ENCODE measurements around the gene IDI2.
A peak's percentile ranks its signal among the peaks of the same experiment; 100 is the strongest.

The IDI2 gene

GRCh38 chr10:992871-993270 is 32.8 kb downstream of the IDI2 start:
- Histone ChIP-seq H3K36me3 (ENCODE audit: control insufficient read depth in 1 of 2, insufficient read depth in 2 of 2, low read length in 2 of 2) (peaks cover 37 to 44% of the 10 kb centered on the region in 2 experiments), H3K9ac (ENCODE audit: low read length) (no peak overlapping the region), H3K27me3 (ENCODE audit: insufficient read depth, low read length) (no peaks in the 10 kb centered on the region), H2BK12ac (ENCODE audit: low read length) (no peak overlapping the region), H4K12ac (ENCODE audit: low read depth, low read length) (no peak overlapping the region), H4K8ac (ENCODE audit: low read depth, low read length) (no peak overlapping the region), H2AK5ac (ENCODE audit: low read length) (no peak overlapping the region), H3K4me1 (ENCODE audit: control insufficient read depth in 1 of 2, insufficient read depth in 2 of 2, low read length in 2 of 2) (peaks cover 6 to 7% of the 10 kb centered on the region in 2 experiments), H3K18ac (ENCODE audit: low read length) (no peak overlapping the region), H3K4me3 (ENCODE audit: low read depth, low read length) (no peak overlapping the region), H3K23ac (ENCODE audit: low read length) (no peak overlapping the region), H2AFZ (ENCODE audit: insufficient read depth, low read length, poor library complexity) (no peak overlapping the region), H3K14ac (ENCODE audit: low read length) (no peak overlapping the region), H4K91ac (ENCODE audit: low read depth, low read length) (no peak overlapping the region), H3K79me1 (ENCODE audit: low read length) (peaks cover 7% of the 10 kb centered on the region), H2BK120ac (ENCODE audit: insufficient read depth, low read length, poor library complexity) (no peak overlapping the region), H3K4ac (ENCODE audit: low read depth, low read length) (peak overlapping the region; percentile 14), H3K9me3 (ENCODE audit: insufficient read depth, low read depth, low read length) (no peaks in the 10 kb centered on the region), H3K27ac (ENCODE audit: low read depth, low read length) (no peak overlapping the region), H3K4me2 (ENCODE audit: low read length) (no peak overlapping the region), H2BK5ac (ENCODE audit: low read depth, low read length, poor library complexity) (no peak overlapping the region), H3K79me2 (ENCODE audit: control insufficient read depth, insufficient read depth, low read length, poor library complexity) (peaks cover 17% of the 10 kb centered on the region)
- DNase-seq = no peak

DNA sequence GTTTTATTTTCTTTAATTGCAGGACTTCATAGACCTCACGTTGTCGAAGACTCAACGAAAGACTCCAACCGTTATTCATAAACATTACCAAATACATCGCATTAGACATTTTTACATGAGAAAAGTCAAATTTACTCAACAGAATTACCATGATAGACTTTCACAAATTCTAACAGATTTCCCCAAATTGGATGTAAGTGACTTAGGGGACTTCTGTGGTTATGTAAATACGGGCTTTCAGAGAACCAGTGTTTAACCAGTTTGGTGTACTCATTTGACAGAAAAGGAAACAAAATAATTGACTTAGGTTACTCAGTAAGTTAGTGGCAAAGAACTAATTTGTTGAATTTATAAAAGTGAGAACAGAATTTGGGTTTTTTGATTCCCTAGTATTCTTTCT is 33.2 kb downstream of the IDI2 start:
- no peak overlapping the region for H3K18ac ChIP-seq (ENCODE audit: low read length)
- no peak overlapping the region for H3K23ac ChIP-seq (ENCODE audit: low read length)
- no peaks in the 10 kb centered on the region for H3K27me3 ChIP-seq (ENCODE audit: insufficient read depth, low read length)
- H3K9me3 ChIP-seq (ENCODE audit: insufficient read depth, low read depth, low read length) = no peaks in the 10 kb centered on the region
- DNase-seq = no peak
- no peak overlapping the region for H2AFZ ChIP-seq (ENCODE audit: insufficient read depth, low read length, poor library complexity)
- no peak overlapping the region for H3K27ac ChIP-seq (ENCODE audit: low read depth, low read length)
- peaks cover 20% of the 10 kb centered on the region for H3K79me2 ChIP-seq (ENCODE audit: control insufficient read depth, insufficient read depth, low read length, poor library complexity)
- no peak overlapping the region for H3K4ac ChIP-seq (ENCODE audit: low read depth, low read length)
- no peak overlapping the region for H4K91ac ChIP-seq (ENCODE audit: low read depth, low read length)
- H3K9ac ChIP-seq (ENCODE audit: low read length) = no peak overlapping the region
- no peak overlapping the region for H3K14ac ChIP-seq (ENCODE audit: low read length)
- H2BK120ac ChIP-seq (ENCODE audit: insufficient read depth, low read length, poor library complexity) = no peak overlapping the region
- H3K79me1 ChIP-seq (ENCODE audit: low read length) = peaks cover 10% of the 10 kb centered on the region
- no peak overlapping the region for H4K8ac ChIP-seq (ENCODE audit: low read depth, low read length)
- H2AK5ac ChIP-seq (ENCODE audit: low read length) = no peak overlapping the region
- WGBS (ENCODE audit: extremely low coverage, insufficient coverage, insufficient read length) = 100% methylated on average over 2 of the region's 6 CpGs
- H3K36me3 ChIP-seq (ENCODE audit: control insufficient read depth in 1 of 2, insufficient read depth in 2 of 2, low read length in 2 of 2) = peaks cover 35 to 40% of the 10 kb centered on the region in 2 experiments
- H3K4me2 ChIP-seq (ENCODE audit: low read length) = no peak overlapping the region
- no peak overlapping the region for H3K4me3 ChIP-seq (ENCODE audit: low read depth, low read length)
- H3K4me1 ChIP-seq (ENCODE audit: control insufficient read depth in 1 of 2, insufficient read depth in 2 of 2, low read length in 2 of 2) = peaks cover 7% of the 10 kb centered on the region in 2 experiments
- H4K12ac ChIP-seq (ENCODE audit: low read depth, low read length) = no peak overlapping the region
- no peak overlapping the region for H2BK12ac ChIP-seq (ENCODE audit: low read length)
- H2BK5ac ChIP-seq (ENCODE audit: low read depth, low read length, poor library complexity) = no peak overlapping the region

GRCh38 chr10:990808-991207 is 34.9 kb downstream of the IDI2 start:
- Histone ChIP-seq H3K9ac (ENCODE audit: low read length) (no peak overlapping the region), H2BK12ac (ENCODE audit: low read length) (no peak overlapping the region), H3K14ac (ENCODE audit: low read length) (no peak overlapping the region), H4K12ac (ENCODE audit: low read depth, low read length) (no peak overlapping the region), H3K4me3 (ENCODE audit: low read depth, low read length) (peak overlapping the region; percentile 3), H3K36me3 (ENCODE audit: control insufficient read depth in 1 of 2, insufficient read depth in 2 of 2, low read length in 2 of 2) (peaks cover 24 to 29% of the 10 kb centered on the region in 2 experiments), H2BK120ac (ENCODE audit: insufficient read depth, low read length, poor library complexity) (no peak overlapping the region), H3K9me3 (ENCODE audit: insufficient read depth, low read depth, low read length) (no peaks in the 10 kb centered on the region), H3K27ac (ENCODE audit: low read depth, low read length) (no peak overlapping the region), H3K4me2 (ENCODE audit: low read length) (no peak overlapping the region), H3K4ac (ENCODE audit: low read depth, low read length) (peak overlapping the region; percentile 75), H2AFZ (ENCODE audit: insufficient read depth, low read length, poor library complexity) (no peak overlapping the region), H3K4me1 (ENCODE audit: control insufficient read depth in 1 of 2, insufficient read depth in 2 of 2, low read length in 2 of 2) (peaks cover 9% of the 10 kb centered on the region in 2 experiments), H4K8ac (ENCODE audit: low read depth, low read length) (no peak overlapping the region), H2BK5ac (ENCODE audit: low read depth, low read length, poor library complexity) (no peak overlapping the region), H2AK5ac (ENCODE audit: low read length) (no peak overlapping the region), H3K79me1 (ENCODE audit: low read length) (peaks cover 10% of the 10 kb centered on the region), H3K18ac (ENCODE audit: low read length) (no peak overlapping the region), H3K27me3 (ENCODE audit: insufficient read depth, low read length) (no peaks in the 10 kb centered on the region), H4K91ac (ENCODE audit: low read depth, low read length) (no peak overlapping the region), H3K79me2 (ENCODE audit: control insufficient read depth, insufficient read depth, low read length, poor library complexity) (peaks cover 20% of the 10 kb centered on the region), H3K23ac (ENCODE audit: low read length) (no peak overlapping the region)
- no peak for DNase-seq
- no CpG with 5 or more reads among the region's 6 CpGs for WGBS (ENCODE audit: extremely low coverage, insufficient coverage, insufficient read length)

- H3K9me3 ChIP-seq (ENCODE audit: insufficient read depth, low read depth, low read length) = no peaks in the 10 kb centered on the region
- H3K79me2 ChIP-seq (ENCODE audit: control insufficient read depth, insufficient read depth, low read length, poor library complexity) = peaks cover 20% of the 10 kb centered on the region
- peak overlapping the region; percentile 83 for H3K18ac ChIP-seq (ENCODE audit: low read length)
- H3K23ac ChIP-seq (ENCODE audit: low read length) = no peak overlapping the region
- peaks cover 9 to 16% of the 10 kb centered on the region in 2 experiments for H3K4me1 ChIP-seq (ENCODE audit: control insufficient read depth in 1 of 2, insufficient read depth in 2 of 2, low read length in 2 of 2)
- WGBS (ENCODE audit: extremely low coverage, insufficient coverage, insufficient read length) = no CpG with 5 or more reads among the region's 42 CpGs
- H4K12ac ChIP-seq (ENCODE audit: low read depth, low read length) = peak overlapping the region; percentile 89
- H2AFZ ChIP-seq (ENCODE audit: insufficient read depth, low read length, poor library complexity) = peak overlapping the region; percentile 56
- peak overlapping the region; percentile 78 for H4K91ac ChIP-seq (ENCODE audit: low read depth, low read length)
- H3K27ac ChIP-seq (ENCODE audit: low read depth, low read length) = peak overlapping the region; percentile 22
- H3K4me3 ChIP-seq (ENCODE audit: low read depth, low read length) = peak overlapping the region; percentile 97
- H2AK5ac ChIP-seq (ENCODE audit: low read length) = peak overlapping the region; percentile 94
- peak overlapping the region; percentile 95 for H3K9ac ChIP-seq (ENCODE audit: low read length)
- H3K4me2 ChIP-seq (ENCODE audit: low read length) = peak overlapping the region; percentile 71
- peak overlapping the region; percentile 78 for H2BK5ac ChIP-seq (ENCODE audit: low read depth, low read length, poor library complexity)
- peak overlapping the region; percentile 96 for H4K8ac ChIP-seq (ENCODE audit: low read depth, low read length)
- peak overlapping the region; percentile 100 for H3K4ac ChIP-seq (ENCODE audit: low read depth, low read length)
- H2BK12ac ChIP-seq (ENCODE audit: low read length) = no peak overlapping the region
- DNase-seq = peak in 1 of 2 donors; percentile 70
- H3K27me3 ChIP-seq (ENCODE audit: insufficient read depth, low read length) = no peaks in the 10 kb centered on the region
- H2BK120ac ChIP-seq (ENCODE audit: insufficient read depth, low read length, poor library complexity) = peak overlapping the region; percentile 82
- H3K14ac ChIP-seq (ENCODE audit: low read length) = peak overlapping the region; percentile 81
- H3K79me1 ChIP-seq (ENCODE audit: low read length) = peaks cover 10% of the 10 kb centered on the region
- peaks cover 16% of the 10 kb centered on the region in 2 experiments for H3K36me3 ChIP-seq (ENCODE audit: control insufficient read depth in 1 of 2, insufficient read depth in 2 of 2, low read length in 2 of 2)
Observed at GRCh38 chr10:988667-989545, 36.8 kb downstream of the IDI2 start.

All from trophoblast cell (in vitro differentiated cells and primary cell).